OCI-LY7 (cell line): Measurements from ENCODE around the gene ALDH3A1.

ENCODE experiments used
- CTCF ChIP-seq: fragments of 200-600 bp; sonication (generic); conservative IDR thresholded peaks from 2 replicates; pipeline ENCODE4 v1.5.1; 2014; ENCODE audit warnings: mild to moderate bottlenecking, antibody characterized with exemption, low read length, moderate library complexity, mixed read lengths
- EZH2phosphoT487 ChIP-seq: fragments of 200-600 bp; sonication (generic); IDR thresholded peaks from 2 replicates; pipeline ENCODE4 v1.6.1; 2018; ENCODE audit warnings: low read depth, borderline replicate concordance, mild to moderate bottlenecking, mixed run types, antibody characterized with exemption, low read length, moderate library complexity, mixed read lengths

- TF ChIP-seq CTCF (no peak), EZH2phosphoT487 (no peak)
Observed at GRCh38 chr17:19738757-19739156, 9.3 kb downstream of the ALDH3A1 start.
